ENCODE measurements around the gene CRACR2B.

CRACR2B gene

GRCh38 chr11:839875-840617 lies 12.3 kb downstream of the CRACR2B start:
- no peak for DNase-seq

DNA sequence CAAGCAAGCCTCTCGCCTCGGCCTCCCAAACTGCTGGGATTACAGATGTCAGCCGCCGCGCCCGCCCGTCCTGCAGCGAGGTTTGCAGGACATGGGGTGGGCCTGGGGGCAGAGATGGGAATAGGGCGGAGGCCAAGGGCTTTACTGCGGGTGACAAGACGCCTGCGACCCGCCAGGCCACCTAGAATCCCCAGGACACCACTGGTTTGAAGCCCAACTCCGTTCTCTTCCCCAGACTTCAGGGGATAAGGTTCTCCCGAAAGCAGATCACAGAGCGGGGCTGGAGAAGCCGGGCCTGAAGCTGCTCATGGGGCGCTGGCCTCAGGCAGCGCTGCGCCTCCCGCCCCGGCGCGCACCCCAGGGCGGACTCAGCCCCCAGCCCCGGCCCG lies 14.3 kb downstream of the CRACR2B start:
- DNase-seq = no peak

- peak; percentile 60 for DNase-seq
Observed at GRCh38 chr11:842370-843002, 14.8 kb downstream of the CRACR2B start, which contains the start of the genes POLR2L and TSPAN4. Gene POLR2L (minus strand): TSS chr11:842529. CDS start chr11:842508, 21 bp downstream. Gene TSPAN4 (plus strand): TSS chr11:842852. CDS start chr11:850305, 7,453 bp downstream.

DNA sequence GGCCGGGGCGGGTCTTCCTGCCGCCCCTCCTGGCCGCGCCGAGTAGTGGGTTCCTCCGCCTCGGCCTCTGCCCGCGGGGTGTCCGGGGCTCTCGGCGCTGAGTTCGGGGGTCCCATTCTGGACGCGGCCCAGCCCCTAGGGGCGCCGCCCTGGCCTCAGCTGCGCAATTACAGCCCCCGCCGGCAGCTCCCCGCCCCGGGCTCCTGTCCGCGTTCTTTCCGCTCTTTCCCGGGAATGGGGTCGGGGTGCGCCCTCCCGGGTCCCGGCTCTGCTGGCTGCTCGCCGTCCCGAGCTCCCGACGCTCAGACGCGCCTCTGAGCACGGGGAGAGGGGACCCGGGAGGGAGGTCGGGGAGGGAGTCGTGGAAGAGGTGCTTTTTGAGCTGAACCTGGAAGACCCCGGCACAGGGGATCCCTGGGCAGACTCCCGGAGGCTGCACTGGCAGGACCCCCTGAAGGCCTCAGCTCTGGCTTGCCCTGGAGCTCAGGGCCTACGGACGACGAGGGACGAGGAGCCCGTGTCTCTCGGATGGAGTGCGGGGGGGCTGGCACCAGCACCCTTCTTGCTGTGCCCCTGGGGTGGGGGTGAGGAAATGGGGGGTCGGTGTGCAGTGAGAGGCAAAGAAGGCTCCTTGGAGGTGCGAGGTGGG lies 15.5 kb downstream of the CRACR2B start:
- no peak for DNase-seq

DNA sequence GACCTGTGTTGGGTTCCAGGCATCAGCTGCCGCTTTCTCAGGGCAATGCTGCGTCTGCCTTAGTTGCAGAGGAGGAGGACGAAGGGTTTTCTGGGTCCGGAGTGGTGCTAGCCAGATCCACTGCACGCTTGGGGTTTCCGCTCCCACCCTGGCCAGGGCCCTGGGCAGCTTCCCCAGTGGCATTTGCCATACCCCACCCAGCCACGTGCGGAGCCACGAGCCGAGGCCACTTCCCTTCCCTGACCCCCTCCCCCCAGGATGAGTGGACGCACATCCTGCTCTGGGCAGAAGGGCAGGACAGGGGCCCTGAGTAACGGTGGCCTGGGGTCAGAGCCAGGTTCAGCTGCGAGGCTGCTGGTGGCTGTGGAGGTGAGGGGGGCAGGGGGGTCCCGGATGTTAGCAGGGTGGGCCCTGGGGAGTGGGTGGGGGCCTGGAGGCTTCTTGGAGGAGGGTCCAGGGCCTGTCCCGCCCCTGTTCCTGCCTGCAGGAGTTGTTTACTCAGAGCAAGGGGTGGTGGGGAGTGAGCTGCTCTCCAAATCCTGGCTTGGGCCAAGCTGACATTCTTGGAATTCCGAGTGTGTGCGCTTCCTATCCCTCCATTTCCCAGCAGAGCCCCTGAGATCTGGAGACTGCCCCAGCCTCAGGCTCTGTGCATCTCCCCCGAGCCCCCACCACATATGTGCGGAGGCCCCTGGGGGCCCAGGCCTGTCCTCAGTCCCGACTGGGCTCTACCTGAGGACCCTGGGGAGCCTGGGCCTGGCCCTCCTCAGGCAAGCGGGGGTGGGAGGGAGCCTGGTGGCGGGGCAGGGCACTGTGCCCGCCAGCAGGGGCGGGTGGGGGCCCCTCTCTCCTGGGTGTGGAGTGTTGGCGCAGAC lies 16.3 kb downstream of the CRACR2B start:
- no peak for DNase-seq

DNA sequence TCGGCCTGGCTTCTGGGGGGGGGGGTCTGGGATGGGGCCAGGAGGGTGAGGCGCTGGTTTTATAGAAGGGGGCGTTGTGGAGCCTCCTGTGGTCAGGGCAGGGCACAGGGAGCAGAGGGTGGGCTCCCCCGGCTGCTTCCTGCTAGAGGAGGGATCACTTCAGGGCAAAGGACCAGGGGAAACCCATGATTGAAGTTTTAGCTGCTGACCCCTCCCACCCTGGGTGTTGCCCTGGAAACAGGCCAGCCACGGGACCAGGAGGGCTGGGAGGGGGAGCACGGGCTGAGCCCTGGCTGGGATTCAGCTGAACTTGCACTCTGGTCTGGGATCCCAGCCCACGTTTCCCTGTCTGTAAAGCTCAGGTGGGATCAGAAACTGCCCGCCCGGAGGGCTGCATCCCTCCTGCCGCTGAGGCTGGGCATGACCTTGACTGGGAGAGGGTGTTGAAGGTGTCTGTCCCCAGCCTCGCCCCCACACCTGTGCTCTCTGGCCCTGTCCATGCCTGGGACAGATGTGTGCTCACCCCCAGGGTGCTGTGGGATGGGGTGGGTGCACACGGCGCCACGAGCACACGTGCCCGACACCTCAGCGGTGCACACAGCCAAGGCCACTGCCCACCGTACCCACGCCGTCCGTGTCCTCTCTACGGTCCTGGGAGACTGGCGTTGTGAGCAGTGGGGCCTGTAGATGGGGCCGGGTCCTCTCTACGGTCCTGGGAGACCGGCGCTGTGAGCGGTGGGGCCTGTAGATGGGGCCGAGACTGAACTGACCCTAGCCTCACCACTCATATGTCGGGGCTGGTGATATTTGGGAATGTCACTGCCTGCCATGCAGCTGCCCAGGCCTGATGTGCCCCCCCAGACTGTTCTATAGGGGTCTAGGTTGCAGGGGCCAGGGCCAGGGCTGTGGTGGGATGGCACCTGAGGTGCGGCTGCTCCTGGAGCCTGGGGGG lies 17.2 kb downstream of the CRACR2B start:
- no peak for DNase-seq

DNA sequence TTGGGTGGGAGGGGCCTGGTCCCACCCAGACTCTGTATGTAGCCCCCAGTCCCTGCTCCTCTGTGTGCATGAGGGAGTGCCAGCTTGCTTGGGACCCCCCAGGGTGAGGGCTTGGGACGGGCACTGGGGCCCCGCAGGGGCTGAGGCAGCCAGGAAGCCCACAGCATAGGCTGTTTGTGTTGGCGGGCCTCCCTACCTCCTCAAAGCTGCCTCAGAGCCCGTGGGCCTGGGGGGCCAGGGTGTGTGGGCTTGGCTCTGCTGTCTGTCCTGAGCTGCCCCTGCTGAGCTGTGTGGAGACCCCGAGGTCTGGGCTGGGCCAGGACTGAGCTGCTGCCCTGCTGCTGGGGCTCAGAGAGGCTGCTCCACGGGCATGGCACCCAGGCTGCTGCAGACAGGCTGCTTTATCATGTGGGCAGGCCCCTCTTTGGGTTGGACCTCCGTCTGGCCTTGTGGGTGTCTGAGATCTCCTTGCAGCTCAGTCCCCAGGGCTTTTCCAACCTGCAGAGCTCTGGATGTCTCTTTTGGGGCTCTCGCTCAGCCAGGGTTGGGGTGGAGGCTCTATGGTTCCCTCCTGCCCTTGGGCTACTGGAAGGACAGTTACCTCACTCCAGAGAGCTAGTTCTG lies 18.3 kb downstream of the CRACR2B start:
- DNase-seq = no peak

DNA sequence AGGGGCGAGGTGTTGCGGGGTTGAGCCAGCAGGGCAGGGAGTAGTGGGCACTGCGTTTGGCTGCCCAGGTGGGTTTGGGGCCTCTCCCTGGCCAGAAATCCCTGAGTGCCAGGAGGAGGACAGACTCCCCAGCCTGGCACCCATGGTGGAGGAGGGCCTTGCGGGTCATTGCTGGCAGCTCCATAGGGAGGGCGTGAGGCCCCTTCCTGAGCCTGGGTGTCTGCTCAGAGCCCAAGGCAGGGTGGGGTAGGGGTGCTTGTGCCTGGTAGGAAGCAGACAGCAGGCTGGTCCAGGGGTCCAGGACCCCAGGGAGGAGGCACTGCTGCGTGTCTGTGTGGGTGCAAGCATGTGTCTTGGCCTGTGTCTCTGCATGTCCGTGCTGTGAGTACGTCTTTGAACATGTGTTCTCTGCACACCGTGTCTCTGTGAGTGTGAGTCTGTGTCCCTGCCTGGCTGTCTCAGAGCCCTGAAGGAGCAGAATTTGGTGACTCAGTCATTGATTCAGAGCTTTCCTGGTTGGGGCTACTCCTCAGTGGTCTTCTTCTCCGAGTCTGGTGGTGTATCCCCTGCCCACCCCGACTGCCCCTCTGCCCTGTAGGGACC lies 18.9 kb downstream of the CRACR2B start:
- no peak for DNase-seq

- no peak for DNase-seq
Observed at GRCh38 chr11:847876-848275, 20.2 kb downstream of the CRACR2B start.

GRCh38 chr11:848380-848931 lies 20.7 kb downstream of the CRACR2B start:
- no peak for DNase-seq

- DNase-seq = peak; percentile 33
Observed at GRCh38 chr11:849104-849824, 21.5 kb downstream of the CRACR2B start.

- no peak for DNase-seq
Observed at GRCh38 chr11:849951-850774, 22.4 kb downstream of the CRACR2B start.

DNA sequence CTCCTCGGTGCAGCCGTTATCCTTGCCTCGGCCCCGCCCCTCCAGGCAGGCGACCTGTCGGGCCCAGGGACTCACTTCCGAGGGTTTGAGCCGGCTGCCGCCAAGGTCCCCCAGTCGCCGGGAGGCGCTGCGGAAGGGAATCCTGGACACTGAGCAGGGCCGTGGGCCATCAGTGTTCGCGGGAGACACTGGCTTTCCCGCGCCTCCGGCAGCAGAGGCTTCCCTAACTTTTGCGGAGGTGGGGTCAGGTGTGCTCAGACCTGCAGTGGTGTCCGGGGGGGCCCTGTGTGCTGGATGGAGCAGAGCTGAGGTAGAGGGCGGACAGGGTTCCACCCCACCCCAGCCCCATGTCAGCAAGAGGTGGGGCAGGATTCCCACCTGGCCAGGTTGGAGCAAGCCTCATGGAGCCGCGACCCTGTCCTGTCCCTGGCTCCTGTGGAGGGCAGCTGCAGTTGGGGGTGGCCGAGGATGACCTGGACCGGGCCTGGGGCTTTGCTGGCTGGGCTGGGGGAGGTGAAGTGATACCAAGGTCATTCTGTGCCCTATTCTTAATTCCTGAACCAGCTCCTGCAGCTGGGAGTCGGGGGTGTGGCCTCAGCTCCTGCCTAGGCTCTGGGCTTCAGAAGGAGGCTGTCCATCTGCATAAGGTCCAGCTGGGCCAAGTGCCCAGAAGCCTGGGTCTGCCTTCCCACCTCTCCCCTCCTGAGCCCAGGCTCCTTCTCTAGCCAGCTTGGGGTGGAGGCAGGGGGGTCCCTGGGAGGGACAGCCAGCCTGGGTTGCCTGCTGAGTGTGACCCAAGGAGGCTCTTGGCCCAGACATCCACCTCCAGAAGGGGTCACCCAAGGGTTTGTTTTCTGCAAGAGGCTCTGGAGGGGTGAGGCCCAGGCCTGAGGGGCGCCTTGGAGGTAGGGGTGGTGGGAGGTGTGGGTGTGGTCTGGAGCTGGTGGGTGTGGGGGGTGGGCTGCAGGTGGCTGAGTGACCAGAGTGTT lies 23.4 kb downstream of the CRACR2B start:
- DNase-seq = no peak

DNA sequence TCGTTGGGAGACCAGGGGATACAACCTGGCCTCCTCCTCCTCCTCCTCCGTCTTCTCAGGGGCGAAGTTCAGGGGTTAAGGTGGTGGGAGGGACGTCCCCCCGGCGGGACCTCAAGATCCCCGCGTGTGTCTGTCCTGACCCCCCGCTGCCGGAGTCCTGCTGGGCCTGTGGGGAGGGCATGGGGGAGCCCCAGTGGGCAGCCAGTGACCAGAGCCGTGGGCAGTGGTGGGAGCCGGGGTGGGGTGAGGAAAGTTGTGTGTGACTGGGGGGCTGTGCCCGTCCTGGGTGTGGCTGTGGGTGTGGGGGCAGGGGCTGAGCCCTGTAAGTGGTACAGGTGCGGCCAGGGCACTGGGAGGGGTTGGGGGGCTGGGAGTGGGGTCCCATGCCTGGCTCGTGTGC lies 25.0 kb downstream of the CRACR2B start:
- DNase-seq = no peak

GRCh38 chr11:853682-854448 lies 26.1 kb downstream of the CRACR2B start:
- DNase-seq = no peak

- DNase-seq = no peak
Observed at GRCh38 chr11:854601-855329, 27.0 kb downstream of the CRACR2B start.
